ENCODE measurements around the gene WDR86. TPM values are rescaled to one million over a fixed set of nuclear protein-coding genes. Genes with fewer than 3 reads are reported as not detected.
A peak's percentile ranks its signal among the peaks of the same experiment; 100 is the strongest.

Gene WDR86
- polyA plus RNA-seq, 1 donor, result 12.0 TPM

DNA sequence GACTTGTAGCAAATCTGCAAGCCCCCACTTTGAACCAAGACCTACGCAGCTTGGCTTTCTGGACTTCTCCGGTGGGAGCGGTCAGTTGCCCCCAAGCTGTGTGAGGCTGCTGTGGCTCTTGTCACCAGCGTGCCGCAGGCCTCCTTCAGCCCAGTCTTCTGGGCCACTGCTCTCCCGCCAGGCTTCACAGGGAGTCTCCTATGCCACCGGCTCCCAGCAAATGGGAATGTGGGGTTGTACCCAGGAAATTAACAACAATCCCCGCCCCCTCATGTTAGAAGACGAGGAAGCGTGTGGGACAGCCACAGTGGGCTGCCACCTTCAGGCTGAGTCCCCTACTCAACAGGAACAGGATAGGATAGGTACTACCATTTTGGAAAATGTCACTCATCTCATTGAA is 4.2 kb downstream of the WDR86 start:
- H3K27ac ChIP-seq (ENCODE audit: low read length), result no peak overlapping the region
- H3K36me3 ChIP-seq (ENCODE audit: control insufficient read depth, insufficient read depth, low read length), result no peaks in the 10 kb centered on the region
- peaks cover 28% of the 10 kb centered on the region for H3K4me1 ChIP-seq (ENCODE audit: control insufficient read depth, insufficient read depth, low read length)
- H3K4me3 ChIP-seq (ENCODE audit: low read length), result no peak overlapping the region
- WGBS (ENCODE audit: insufficient coverage, low lambda C conversion rate), result no CpG with 5 or more reads among the region's 10 CpGs
- DNase-seq, result no peak
- peaks cover 32% of the 10 kb centered on the region for H3K27me3 ChIP-seq (ENCODE audit: control insufficient read depth, insufficient read depth, low read length)
- peaks cover 6% of the 10 kb centered on the region for H3K9me3 ChIP-seq (ENCODE audit: control insufficient read depth, low read depth, low read length)

GRCh38 chr7:151405056-151405455 is 4.8 kb downstream of the WDR86 start:
- Histone ChIP-seq H3K9me3 (ENCODE audit: control insufficient read depth, low read depth, low read length) (peaks cover under 1% of the 10 kb centered on the region), H3K36me3 (ENCODE audit: control insufficient read depth, insufficient read depth, low read length) (no peaks in the 10 kb centered on the region), H3K27ac (ENCODE audit: low read length) (no peak overlapping the region), H3K4me1 (ENCODE audit: control insufficient read depth, insufficient read depth, low read length) (peaks cover 23% of the 10 kb centered on the region), H3K4me3 (ENCODE audit: low read length) (no peak overlapping the region), H3K27me3 (ENCODE audit: control insufficient read depth, insufficient read depth, low read length) (peaks cover 27% of the 10 kb centered on the region)
- no peak for DNase-seq
- WGBS (ENCODE audit: insufficient coverage, low lambda C conversion rate), result no CpG with 5 or more reads among the region's 9 CpGs

DNA sequence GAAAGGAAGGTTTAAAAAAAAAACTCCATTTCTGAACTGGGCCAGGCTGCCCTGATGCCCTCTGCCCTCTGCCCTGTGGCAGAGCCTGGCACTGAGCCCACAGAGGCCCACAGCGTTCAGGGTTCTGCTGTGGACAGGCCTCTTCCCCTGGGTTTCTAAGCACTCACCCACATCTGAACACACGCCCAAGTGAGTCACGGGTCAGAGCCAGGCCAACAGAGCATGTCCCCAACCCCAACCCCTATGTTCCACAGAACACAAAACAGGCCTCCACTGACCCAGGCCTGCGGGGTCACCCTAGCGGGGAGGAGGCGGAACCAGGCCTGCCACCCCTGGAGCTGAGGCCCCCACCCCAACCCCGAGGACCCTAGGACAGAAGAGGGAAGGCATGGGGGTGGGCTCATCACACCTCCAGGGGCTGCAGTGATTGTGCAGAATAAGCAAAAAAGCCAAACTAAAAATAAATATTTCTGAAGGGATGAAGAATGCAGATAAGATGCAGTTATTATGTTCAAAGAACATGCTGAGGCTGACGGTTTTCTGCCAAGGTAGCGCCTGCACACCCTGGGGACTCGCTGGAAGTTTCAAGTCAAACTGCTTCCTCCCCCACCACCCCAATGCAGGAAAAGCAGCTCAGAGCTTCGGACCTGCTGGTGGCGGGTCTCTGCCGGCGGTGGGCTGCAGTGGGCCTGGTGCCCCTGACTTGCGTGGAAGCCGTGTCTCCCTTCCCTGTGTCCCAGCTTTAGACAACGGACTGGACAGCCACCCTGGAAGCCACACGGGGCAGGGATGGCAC is 5.4 kb downstream of the WDR86 start:
- WGBS (ENCODE audit: insufficient coverage, low lambda C conversion rate), result 100% methylated on average over 1 of the region's 18 CpGs

GRCh38 chr7:151403764-151404163 is 6.1 kb downstream of the WDR86 start:
- Histone ChIP-seq H3K36me3 (ENCODE audit: control insufficient read depth, insufficient read depth, low read length) (no peaks in the 10 kb centered on the region), H3K27me3 (ENCODE audit: control insufficient read depth, insufficient read depth, low read length) (peaks cover 14% of the 10 kb centered on the region), H3K4me1 (ENCODE audit: control insufficient read depth, insufficient read depth, low read length) (peaks cover 18% of the 10 kb centered on the region), H3K9me3 (ENCODE audit: control insufficient read depth, low read depth, low read length) (peaks cover under 1% of the 10 kb centered on the region), H3K4me3 (ENCODE audit: low read length) (no peak overlapping the region), H3K27ac (ENCODE audit: low read length) (peak overlapping the region; percentile 37)
- DNase-seq, result no peak
- 92% methylated on average over 1 of the region's 9 CpGs for WGBS (ENCODE audit: insufficient coverage, low lambda C conversion rate)

More for the DNA sequence above, 5.4 kb downstream of the WDR86 start:
- H3K27ac ChIP-seq (ENCODE audit: low read length), result peak overlapping the region; percentile 37
- H3K4me1 ChIP-seq (ENCODE audit: control insufficient read depth, insufficient read depth, low read length), result peaks cover 22% of the 10 kb centered on the region
- no peak overlapping the region for H3K4me3 ChIP-seq (ENCODE audit: low read length)
- DNase-seq, result peak in 1 of 2 donors; percentile 33
- H3K9me3 ChIP-seq (ENCODE audit: control insufficient read depth, low read depth, low read length), result no peaks in the 10 kb centered on the region
- peaks cover 21% of the 10 kb centered on the region for H3K27me3 ChIP-seq (ENCODE audit: control insufficient read depth, insufficient read depth, low read length)
- H3K36me3 ChIP-seq (ENCODE audit: control insufficient read depth, insufficient read depth, low read length), result no peaks in the 10 kb centered on the region

DNA sequence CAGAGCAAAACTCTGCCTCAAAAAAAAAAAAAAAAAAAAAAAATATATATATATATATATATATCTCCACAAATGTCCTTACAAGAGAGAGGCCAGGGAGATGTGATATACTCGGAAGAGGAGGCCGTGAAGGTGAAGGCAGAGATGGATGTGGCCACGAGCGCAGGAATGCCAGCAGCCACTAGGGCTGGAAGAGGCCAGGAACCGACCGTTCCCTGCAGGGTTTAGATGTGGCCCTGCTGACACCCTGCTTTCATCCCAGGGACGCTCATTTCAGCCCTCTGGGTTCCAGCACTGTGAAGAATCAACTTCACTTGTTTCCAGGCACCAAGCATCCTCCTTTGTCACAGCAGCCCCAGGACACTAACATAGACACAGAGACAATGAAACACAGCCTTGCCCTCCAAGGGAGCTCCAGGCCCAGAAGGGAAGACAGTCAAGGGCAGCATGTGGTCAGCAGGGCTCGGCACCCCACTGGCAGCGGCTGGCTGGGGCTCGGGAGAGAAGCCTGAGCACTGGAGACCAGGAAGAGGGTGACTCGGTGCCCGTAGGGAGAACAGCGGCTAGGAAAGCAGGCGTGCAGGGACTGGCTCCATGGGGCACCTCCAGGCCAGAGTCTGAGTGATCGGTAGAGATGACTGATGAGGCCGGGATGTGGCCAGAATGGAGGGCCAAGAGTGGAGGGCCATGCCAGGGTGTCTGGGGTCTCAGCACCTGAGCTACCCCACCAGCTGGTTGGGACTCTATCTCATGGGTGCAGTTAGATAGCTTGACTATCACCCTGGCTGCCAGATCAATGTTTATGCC is 7.6 kb downstream of the WDR86 start:
- no CpG with 5 or more reads among the region's 16 CpGs for WGBS (ENCODE audit: insufficient coverage, low lambda C conversion rate)
- peaks cover 8% of the 10 kb centered on the region for H3K27me3 ChIP-seq (ENCODE audit: control insufficient read depth, insufficient read depth, low read length)
- no peak overlapping the region for H3K4me3 ChIP-seq (ENCODE audit: low read length)
- H3K27ac ChIP-seq (ENCODE audit: low read length), result no peak overlapping the region
- DNase-seq, result no peak
- H3K4me1 ChIP-seq (ENCODE audit: control insufficient read depth, insufficient read depth, low read length), result peaks cover 14% of the 10 kb centered on the region
- peaks cover 7% of the 10 kb centered on the region for H3K9me3 ChIP-seq (ENCODE audit: control insufficient read depth, low read depth, low read length)
- no peaks in the 10 kb centered on the region for H3K36me3 ChIP-seq (ENCODE audit: control insufficient read depth, insufficient read depth, low read length)

DNA sequence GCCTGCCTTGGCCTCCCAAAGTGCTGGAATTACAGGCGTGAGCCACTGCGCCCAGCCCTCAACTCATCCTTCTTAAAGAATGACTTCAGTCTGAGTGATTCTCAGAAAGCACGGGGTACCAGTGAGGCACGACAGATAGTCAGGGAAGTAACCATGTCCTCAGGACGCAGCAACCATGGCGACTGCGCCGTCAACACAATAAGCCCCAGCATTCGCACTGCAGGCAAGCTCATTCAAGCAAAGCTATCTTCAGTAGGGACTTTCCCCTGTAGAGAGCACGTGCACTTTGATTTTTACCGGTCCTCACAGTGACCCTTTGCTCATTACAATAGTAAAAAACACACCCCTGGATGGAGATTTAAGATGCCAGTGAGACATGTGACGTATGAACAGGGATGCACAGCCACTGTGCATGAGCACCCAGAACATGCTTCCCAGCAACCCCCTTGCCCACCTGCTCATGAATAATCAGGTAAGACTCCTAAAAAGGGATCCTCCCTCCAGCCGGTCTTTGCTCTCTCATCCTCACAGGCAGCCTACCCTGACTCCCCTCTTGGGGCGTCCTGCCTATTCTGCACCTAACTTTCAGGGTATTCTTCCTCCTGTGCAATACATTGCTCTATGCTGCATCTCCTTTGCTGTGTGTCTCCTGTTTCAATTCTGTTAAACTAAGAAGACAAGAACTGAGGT is 9.1 kb downstream of the WDR86 start:
- no CpG with 5 or more reads among the region's 14 CpGs for WGBS (ENCODE audit: insufficient coverage, low lambda C conversion rate)
- Histone ChIP-seq H3K27ac (ENCODE audit: low read length) (no peak overlapping the region), H3K4me1 (ENCODE audit: control insufficient read depth, insufficient read depth, low read length) (peaks cover 14% of the 10 kb centered on the region), H3K9me3 (ENCODE audit: control insufficient read depth, low read depth, low read length) (peaks cover 10% of the 10 kb centered on the region), H3K27me3 (ENCODE audit: control insufficient read depth, insufficient read depth, low read length) (no peaks in the 10 kb centered on the region), H3K4me3 (ENCODE audit: low read length) (no peak overlapping the region), H3K36me3 (ENCODE audit: control insufficient read depth, insufficient read depth, low read length) (no peaks in the 10 kb centered on the region)
- no peak for DNase-seq

- H3K4me3 ChIP-seq (ENCODE audit: low read length), result no peak overlapping the region
Measured at GRCh38 chr7:151399906-151400305, 9.9 kb downstream of the WDR86 start.

GRCh38 chr7:151399305-151399601 is 10.6 kb downstream of the WDR86 start:
- Histone ChIP-seq H3K27ac (ENCODE audit: low read length) (no peak overlapping the region), H3K36me3 (ENCODE audit: control insufficient read depth, insufficient read depth, low read length) (no peaks in the 10 kb centered on the region), H3K9me3 (ENCODE audit: control insufficient read depth, low read depth, low read length) (peaks cover 11% of the 10 kb centered on the region), H3K4me1 (ENCODE audit: control insufficient read depth, insufficient read depth, low read length) (peaks cover 8% of the 10 kb centered on the region), H3K27me3 (ENCODE audit: control insufficient read depth, insufficient read depth, low read length) (no peaks in the 10 kb centered on the region), H3K4me3 (ENCODE audit: low read length) (no peak overlapping the region)
- DNase-seq, result no peak
- no CpG with 5 or more reads among the region's 7 CpGs for WGBS (ENCODE audit: insufficient coverage, low lambda C conversion rate)

More at GRCh38 chr7:151399906-151400305, 9.9 kb downstream of the WDR86 start:
- Histone ChIP-seq H3K27me3 (ENCODE audit: control insufficient read depth, insufficient read depth, low read length) (no peaks in the 10 kb centered on the region), H3K9me3 (ENCODE audit: control insufficient read depth, low read depth, low read length) (peaks cover 10% of the 10 kb centered on the region), H3K4me1 (ENCODE audit: control insufficient read depth, insufficient read depth, low read length) (peaks cover 11% of the 10 kb centered on the region), H3K36me3 (ENCODE audit: control insufficient read depth, insufficient read depth, low read length) (no peaks in the 10 kb centered on the region), H3K27ac (ENCODE audit: low read length) (no peak overlapping the region)
- no peak for DNase-seq
- WGBS (ENCODE audit: insufficient coverage, low lambda C conversion rate), result 100% methylated on average over 1 of the region's 14 CpGs

DNA sequence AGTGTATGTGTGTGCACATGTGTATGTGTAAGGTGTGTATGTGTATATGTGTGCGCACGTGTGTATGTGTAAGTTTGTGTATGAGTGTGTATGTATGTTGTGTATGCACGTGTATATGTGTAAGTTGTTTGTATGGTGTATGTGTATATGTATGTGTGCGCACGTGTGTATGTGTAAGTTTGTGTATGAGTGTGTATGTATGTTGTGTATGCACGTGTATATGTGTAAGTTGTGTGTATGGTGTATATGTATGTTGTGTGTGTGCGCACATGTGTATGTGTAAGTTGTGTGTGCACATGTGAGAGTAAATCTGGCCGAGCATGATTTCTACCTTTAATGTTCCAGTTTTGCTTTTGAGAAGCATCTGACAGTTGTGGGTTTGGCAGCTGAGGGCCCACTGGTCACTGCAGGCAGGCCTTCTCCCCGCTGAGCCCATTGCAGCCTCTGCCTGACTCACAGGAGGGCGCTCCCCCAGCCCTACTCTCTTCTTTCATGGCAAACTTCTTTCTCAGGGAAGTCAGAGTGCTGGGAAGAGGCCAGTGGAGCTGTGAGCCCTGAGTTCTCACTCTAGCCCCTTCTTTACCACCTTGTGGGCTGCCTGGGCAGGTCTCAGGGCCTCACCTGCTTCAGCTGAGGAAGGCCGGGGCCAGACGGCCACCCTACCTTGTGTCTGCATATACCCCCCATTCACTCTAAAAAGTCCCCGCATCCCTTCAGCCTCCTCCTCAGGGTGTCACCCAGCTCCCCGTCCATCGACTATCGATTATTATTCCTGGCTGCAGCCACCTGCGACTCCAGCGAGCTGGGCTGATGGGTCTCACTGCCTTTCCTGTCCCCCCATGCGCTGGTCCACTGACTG is 11.2 kb downstream of the WDR86 start:
- Histone ChIP-seq H3K4me1 (ENCODE audit: control insufficient read depth, insufficient read depth, low read length) (peaks cover 3% of the 10 kb centered on the region), H3K4me3 (ENCODE audit: low read length) (no peak overlapping the region), H3K27ac (ENCODE audit: low read length) (no peak overlapping the region), H3K36me3 (ENCODE audit: control insufficient read depth, insufficient read depth, low read length) (no peaks in the 10 kb centered on the region), H3K9me3 (ENCODE audit: control insufficient read depth, low read depth, low read length) (peaks cover 13% of the 10 kb centered on the region), H3K27me3 (ENCODE audit: control insufficient read depth, insufficient read depth, low read length) (no peaks in the 10 kb centered on the region)
- WGBS (ENCODE audit: insufficient coverage, low lambda C conversion rate), result 100% methylated on average over 2 of the region's 19 CpGs
- DNase-seq, result no peak

DNA sequence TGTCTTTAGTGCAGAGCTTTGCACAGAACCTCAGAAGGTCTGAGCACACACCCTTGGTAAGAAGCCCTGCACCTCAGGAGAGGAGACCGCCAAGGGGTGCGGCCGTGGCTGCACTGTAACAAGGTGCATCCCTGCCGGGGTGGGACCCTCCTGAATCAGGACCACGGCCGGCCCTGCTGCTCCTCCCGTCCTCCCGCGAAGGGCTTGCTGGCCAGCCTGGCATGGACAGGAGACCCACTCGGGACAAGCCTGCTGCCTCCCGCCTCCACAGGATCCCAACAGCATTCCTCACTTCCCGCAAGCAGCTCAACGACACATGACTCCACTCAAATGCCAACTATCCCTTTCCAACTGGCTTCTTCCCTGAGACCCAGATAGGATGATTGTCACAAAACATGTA is 12.8 kb downstream of the WDR86 start:
- DNase-seq, result no peak
- Histone ChIP-seq H3K27ac (ENCODE audit: low read length) (no peak overlapping the region), H3K4me3 (ENCODE audit: low read length) (no peak overlapping the region), H3K9me3 (ENCODE audit: control insufficient read depth, low read depth, low read length) (peaks cover 13% of the 10 kb centered on the region), H3K4me1 (ENCODE audit: control insufficient read depth, insufficient read depth, low read length) (no peaks in the 10 kb centered on the region), H3K36me3 (ENCODE audit: control insufficient read depth, insufficient read depth, low read length) (no peaks in the 10 kb centered on the region), H3K27me3 (ENCODE audit: control insufficient read depth, insufficient read depth, low read length) (no peaks in the 10 kb centered on the region)
- no CpG with 5 or more reads among the region's 13 CpGs for WGBS (ENCODE audit: insufficient coverage, low lambda C conversion rate)
